Brain microvascular endothelial cell (primary cell): ENCODE measurements around the gene TPSB2.
"Not testable (repeated sequence)": the region's sequence is repeated elsewhere in the genome, so short reads cannot be mapped to it uniquely, and the experiment has no call there.

Experiments
- DNase-seq: peaks from one replicate; pipeline ENCODE4 v3.0.0-alpha.2; 2020
- H3K27ac ChIP-seq: fragments of 250-450 bp; sonication (Bioruptor Pico); 2 replicates; pipeline ENCODE4 v1.5.1; 2020; ENCODE audit warnings: mild to moderate bottlenecking, moderate library complexity
- H3K27me3 ChIP-seq: fragments of 250-450 bp; sonication (Bioruptor Pico); replicated peaks from 2 replicates; pipeline ENCODE4 v1.5.1; 2020; ENCODE audit warnings: mild to moderate bottlenecking
- H3K36me3 ChIP-seq: fragments of 250-450 bp; sonication (Bioruptor Pico); replicated peaks from 2 replicates; pipeline ENCODE4 v1.5.1; 2020; ENCODE audit warnings: mild to moderate bottlenecking
- H3K4me3 ChIP-seq: 2 replicates; pipeline ENCODE4 v1.5.1; 2011; ENCODE audit warnings: low read depth, mild to moderate bottlenecking, control low read depth, low read length, moderate library complexity
- in situ Hi-C: cut with HindIII; loops from 2 replicates; pipeline ENCODE4 v1.10.0; 2017; ENCODE audit warnings: low sequenced_read_pairs, low pct_ligation_motif_present
- TF ChIP-seq, protein P1 (sequence below): IDR thresholded peaks from 2 replicates; pipeline ENCODE4 v1.5.1; 2011; ENCODE audit warnings: low read depth, mild to moderate bottlenecking, moderate library complexity, low read length, control low read depth, inconsistent platforms; ENCODE audit errors: missing control alignments

TPSB2 gene

DNA sequence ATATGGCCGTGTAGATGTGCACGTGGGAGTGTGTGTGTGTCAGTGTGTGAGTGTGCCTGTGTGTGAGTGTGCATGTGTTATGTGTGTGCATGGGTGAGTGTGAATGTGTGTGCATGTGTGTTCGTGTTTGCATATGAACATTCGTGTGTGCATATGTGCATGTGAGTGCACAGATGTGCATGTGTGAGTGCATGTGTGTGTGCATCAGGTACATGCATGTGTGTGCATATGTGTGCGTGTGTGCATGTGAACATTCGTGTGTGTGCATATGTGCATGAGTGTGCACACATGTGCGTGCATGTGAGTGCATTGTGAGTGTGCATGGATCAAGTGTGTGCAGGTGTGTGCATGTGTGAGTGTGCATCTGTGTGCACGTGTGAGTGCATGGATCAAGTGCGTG is 8.0 kb upstream of the TPSB2 start:
- in situ Hi-C loops: no loop called here
- TF ChIP-seq, protein P1, sequence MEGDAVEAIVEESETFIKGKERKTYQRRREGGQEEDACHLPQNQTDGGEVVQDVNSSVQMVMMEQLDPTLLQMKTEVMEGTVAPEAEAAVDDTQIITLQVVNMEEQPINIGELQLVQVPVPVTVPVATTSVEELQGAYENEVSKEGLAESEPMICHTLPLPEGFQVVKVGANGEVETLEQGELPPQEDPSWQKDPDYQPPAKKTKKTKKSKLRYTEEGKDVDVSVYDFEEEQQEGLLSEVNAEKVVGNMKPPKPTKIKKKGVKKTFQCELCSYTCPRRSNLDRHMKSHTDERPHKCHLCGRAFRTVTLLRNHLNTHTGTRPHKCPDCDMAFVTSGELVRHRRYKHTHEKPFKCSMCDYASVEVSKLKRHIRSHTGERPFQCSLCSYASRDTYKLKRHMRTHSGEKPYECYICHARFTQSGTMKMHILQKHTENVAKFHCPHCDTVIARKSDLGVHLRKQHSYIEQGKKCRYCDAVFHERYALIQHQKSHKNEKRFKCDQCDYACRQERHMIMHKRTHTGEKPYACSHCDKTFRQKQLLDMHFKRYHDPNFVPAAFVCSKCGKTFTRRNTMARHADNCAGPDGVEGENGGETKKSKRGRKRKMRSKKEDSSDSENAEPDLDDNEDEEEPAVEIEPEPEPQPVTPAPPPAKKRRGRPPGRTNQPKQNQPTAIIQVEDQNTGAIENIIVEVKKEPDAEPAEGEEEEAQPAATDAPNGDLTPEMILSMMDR: no peak
- no peaks in the 10 kb centered on the region for H3K27me3 ChIP-seq
- no peak overlapping the region for H3K27ac ChIP-seq
- DNase-seq: no peak
- H3K36me3 ChIP-seq: no peaks in the 10 kb centered on the region
- H3K4me3 ChIP-seq: no peak overlapping the region

DNA sequence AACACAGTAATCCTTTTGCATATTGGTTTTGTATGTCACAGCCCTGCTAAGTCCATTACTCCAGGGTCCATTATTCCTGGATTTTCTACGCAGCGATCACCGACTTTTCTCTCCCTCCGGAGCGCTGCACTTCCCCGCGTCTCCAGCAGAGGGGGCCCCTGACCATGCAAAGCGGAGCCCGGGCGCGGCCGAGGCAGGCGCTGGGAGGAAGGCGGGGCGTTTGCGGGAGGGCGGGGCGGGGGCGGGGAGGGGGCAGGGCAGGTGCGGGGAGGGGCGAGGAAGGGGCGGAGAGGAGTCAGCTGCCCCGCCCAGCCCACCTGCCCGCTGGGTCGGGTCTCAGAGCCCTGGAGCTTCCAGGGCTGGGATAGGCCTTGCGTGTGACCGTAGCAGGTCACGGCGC is 6.7 kb upstream of the TPSB2 start:
- in situ Hi-C loops, H3K4me3 ChIP-seq, DNase-seq: not testable (repeated sequence)

DNA sequence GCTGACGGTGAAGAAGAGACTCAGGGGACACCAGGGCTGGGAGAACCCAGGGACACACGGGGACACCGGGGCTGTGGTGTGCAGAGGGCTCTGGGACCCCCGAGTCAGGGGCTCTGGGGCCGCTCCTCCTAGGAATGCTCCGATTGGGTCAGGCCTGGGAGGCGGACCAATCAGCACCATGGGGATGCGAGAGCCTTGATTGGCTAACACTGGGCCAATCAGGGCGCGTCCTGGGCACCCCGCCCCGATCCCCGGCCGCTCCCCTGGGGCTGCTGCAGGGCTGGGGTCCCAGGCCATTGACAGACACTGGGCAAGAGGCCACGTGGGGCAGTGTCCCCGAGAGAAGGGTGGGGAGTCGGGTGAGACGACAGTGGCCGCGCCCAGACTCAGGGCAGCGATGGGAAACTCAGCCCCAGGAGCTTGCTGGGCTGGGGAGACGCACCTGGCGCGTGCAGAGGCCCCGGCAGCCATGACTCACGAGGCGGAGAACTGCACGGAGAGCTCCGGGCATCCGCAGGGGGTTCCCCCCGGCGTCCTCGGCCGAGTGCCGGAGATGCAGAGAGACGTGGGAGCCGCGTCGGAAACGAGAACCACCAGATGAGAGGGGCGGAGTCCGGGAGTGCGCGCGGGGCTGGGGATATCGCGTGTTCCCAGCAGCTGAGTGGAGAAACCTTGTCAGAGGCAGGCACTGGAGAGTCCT is 2.2 kb upstream of the TPSB2 start:
- in situ Hi-C loops, DNase-seq, H3K27me3 ChIP-seq, H3K4me3 ChIP-seq, H3K27ac ChIP-seq, H3K36me3 ChIP-seq: not testable (repeated sequence)

More for the DNA sequence above, 6.7 kb upstream of the TPSB2 start:
- H3K27ac ChIP-seq, H3K36me3 ChIP-seq, H3K27me3 ChIP-seq: not testable (repeated sequence)

DNA sequence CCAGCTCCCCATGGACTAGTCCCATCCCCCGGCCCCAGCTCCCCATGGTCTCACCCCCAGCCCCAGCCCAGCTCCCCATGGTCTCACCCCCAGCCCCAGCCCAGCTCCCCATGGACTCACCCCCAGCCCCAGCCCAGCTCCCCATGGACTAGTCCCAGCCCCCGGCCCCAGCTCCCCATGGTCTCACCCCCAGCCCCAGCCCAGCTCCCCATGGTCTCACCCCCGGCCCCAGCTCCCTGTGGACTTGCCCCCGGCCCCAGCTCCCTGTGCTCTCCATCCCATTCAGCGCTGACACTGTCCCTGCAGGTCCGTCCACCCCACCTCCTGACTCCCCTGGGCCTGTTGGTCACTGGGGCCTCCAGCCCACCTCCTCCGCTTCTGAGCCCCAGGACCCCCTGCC is 1.3 kb upstream of the TPSB2 start:
- not testable (repeated sequence) for DNase-seq

DNA sequence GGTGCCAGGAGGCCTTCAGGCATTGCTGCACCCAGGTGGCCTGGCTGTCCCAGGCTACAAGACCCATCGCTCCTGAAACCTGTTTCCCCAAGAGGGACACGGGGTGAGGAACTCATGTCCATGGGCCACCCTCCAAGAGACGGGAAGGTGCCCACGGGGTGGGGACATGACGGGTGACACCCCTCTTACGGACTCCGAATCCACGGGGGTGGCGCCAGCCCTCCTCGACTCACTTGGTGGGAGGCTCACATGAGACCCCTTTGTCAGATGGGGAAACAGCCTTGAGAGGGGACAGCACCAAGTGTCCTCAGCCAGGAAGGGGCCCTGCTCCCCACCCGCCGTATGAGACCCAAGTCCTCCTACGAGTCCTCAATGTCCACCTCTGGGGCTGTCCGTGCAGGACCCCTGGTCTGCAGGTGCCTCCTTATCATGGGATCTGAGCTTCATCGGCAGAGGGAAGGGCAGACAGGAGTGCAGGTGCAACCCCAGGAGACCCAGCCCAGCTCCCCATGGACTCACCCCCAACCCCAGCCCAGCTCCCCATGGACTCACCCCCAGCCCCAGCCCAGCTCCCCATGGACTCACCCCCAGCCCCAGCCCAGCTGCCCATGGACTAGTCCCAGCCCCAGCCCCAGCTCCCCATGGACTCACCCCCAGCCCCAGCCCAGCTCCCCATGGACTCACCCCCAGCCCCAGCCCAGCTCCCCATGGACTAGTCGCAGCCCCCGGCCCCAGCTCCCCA is 658 bp upstream of the TPSB2 start:
- H3K27ac ChIP-seq, in situ Hi-C loops, H3K27me3 ChIP-seq, H3K4me3 ChIP-seq, H3K36me3 ChIP-seq, DNase-seq: not testable (repeated sequence)

More for the DNA sequence above, 1.3 kb upstream of the TPSB2 start:
- H3K4me3 ChIP-seq, H3K27ac ChIP-seq, H3K27me3 ChIP-seq, H3K36me3 ChIP-seq, in situ Hi-C loops: not testable (repeated sequence)

DNA sequence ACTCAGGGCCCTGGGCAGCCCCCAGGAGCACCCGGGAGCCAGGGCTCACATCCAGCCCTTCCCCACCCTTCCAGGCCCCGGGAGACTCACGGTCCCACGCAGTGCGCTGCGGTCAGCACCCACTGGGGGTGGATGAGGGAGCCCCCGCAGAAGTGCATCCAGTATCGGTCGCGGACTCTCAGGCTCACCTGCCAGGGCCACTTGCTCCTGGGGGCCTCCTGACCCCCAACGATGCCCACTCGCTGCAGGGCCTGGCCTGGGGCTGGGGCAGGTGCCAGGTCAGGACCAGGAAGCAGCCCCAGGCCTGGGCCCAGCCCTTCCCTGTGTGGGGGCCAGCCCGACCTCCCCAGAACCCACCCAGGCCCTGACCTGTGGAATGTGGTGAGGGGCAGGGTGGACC is 508 bp downstream of the TPSB2 start:
- in situ Hi-C loops, DNase-seq, H3K36me3 ChIP-seq: not testable (repeated sequence)

DNA sequence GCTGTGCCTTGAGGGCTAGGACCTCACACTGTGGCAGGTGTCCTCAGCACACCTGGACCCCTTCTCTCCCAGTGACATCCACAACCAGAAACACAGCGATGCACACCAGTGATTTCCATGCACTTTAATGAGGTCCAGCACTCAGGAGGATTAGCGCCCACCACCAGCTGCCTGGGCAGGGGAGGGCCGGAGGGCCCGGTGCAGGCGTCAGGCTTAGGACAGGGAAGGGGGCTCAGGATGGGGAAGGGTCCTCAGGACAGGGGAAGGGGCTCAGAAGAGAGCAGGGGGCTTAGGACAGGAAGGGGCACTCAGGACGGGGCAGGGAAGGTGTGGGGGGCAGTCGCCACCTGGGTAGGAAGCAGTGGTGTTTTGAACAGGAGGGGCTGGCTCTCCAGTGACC is 1.8 kb downstream of the TPSB2 start:
- DNase-seq, in situ Hi-C loops: not testable (repeated sequence)

More for the DNA sequence above, 508 bp downstream of the TPSB2 start:
- not testable (repeated sequence) for H3K4me3 ChIP-seq, H3K27ac ChIP-seq, H3K27me3 ChIP-seq

DNA sequence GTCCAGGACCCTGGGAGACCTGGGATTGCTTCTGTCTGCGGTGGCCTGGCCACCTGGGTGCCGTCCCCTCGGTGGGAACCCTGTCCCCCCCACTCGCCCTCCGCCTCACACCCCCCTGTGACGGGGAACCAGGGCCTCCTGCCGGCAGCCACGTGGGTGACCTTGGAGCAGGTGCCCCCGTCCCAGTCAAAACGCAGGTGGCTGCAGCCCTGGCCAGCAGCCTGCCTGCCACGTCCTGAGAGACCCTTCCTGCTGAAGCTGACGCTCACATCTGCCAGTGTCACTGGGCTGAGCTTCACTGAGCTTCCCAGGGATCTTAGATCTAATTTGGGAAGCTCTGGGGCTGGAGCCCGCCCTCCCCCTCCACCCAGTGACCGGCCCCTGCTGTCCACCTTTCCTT is 3.3 kb downstream of the TPSB2 start:
- in situ Hi-C loops, H3K36me3 ChIP-seq, H3K4me3 ChIP-seq, H3K27me3 ChIP-seq, DNase-seq, H3K27ac ChIP-seq: not testable (repeated sequence)

More for the DNA sequence above, 1.8 kb downstream of the TPSB2 start:
- not testable (repeated sequence) for H3K4me3 ChIP-seq, H3K27me3 ChIP-seq, H3K36me3 ChIP-seq, H3K27ac ChIP-seq

DNA sequence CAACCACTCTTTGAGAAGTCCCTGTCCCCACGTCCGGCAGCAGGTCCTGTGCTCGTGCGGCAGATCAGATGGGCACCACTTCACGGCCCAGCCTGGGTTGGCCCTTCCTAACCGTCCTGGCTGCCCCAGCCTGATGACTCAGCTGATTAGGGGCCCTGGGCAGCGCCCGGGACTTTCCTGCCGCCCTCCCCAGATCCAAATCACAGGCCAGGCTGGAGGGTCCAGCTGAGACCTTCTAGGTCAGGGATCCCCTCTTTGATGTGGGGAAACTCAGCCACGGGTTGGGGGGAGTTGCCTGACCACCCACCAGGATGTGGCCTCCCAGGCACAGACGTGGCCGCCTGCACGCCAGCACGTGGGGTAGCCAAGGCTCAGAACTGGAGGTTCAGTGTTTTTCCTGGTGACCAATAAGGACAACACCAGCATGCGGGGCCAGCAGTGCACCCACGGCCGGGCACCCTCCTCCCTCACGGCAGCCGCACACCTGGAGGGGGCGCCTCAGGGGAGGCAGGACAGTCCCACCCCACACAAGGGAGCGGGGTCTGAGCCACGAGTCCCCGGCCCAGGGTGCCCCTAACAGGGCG is 4.2 kb downstream of the TPSB2 start:
- DNase-seq, H3K4me3 ChIP-seq, in situ Hi-C loops, H3K27me3 ChIP-seq, H3K36me3 ChIP-seq, H3K27ac ChIP-seq: not testable (repeated sequence)

DNA sequence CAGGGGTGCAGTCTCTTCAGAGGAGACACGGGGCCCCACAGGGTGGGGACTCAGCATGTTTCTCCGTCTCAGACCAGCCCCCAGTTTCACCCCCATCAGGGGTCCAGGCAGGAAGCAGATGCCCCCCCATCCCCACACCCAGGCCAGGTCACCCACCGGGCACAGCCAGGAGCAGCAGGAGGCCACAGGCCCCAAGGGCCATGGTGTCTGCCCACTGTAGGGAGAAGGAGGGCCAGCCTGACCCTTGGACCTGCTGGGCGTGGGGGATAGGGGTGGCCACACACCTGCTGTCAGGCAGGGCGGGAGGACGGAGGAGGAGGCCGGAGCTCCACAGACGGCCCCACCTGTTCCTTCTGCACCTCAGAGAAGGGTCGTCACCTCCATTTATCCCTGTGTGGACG is 4.9 kb downstream of the TPSB2 start, which contains the start of gene TPSG1:
TSS of gene TPSG1 (minus strand) at position 218 of the 401 bp plus-strand sequence. CDS start at position 202, 16 bp downstream.
- Histone ChIP-seq H3K27ac (no peak within 1 kb of the TSS), H3K4me3 (no peak within 1 kb of the TSS), H3K27me3 (no peaks in the 10 kb centered on the region), H3K36me3 (no peaks in the 10 kb centered on the region)
- in situ Hi-C loops: no loop called here
- TF ChIP-seq, protein P1: no peak
- DNase-seq: no peak
